C4-2B (cell line): Measurements from ENCODE around the gene XAF1.

Experiments used
- CTCF ChIP-seq: fragments of 450-650 bp; conservative IDR thresholded peaks from 2 replicates; pipeline ENCODE4 v1.5.1; 2017; ENCODE audit warnings: mild to moderate bottlenecking
- ZFX ChIP-seq: fragments of 450-650 bp; IDR thresholded peaks from 2 replicates; pipeline ENCODE4 v1.6.1; 2017

GRCh38 chr17:6753006-6753445 lies 2.8 kb upstream of the XAF1 start:
- TF ChIP-seq CTCF = no peak
- TF ChIP-seq ZFX = no peak
